ENCODE results near the gene GJB6. TPM values are rescaled to one million over a fixed set of nuclear protein-coding genes. Genes with fewer than 3 reads are reported as not detected.

The GJB6 gene
- total and polyA plus RNA-seq, 2 donors (not counting 1 experiment from before 2014, with no cell fraction given) = not detected

DNA sequence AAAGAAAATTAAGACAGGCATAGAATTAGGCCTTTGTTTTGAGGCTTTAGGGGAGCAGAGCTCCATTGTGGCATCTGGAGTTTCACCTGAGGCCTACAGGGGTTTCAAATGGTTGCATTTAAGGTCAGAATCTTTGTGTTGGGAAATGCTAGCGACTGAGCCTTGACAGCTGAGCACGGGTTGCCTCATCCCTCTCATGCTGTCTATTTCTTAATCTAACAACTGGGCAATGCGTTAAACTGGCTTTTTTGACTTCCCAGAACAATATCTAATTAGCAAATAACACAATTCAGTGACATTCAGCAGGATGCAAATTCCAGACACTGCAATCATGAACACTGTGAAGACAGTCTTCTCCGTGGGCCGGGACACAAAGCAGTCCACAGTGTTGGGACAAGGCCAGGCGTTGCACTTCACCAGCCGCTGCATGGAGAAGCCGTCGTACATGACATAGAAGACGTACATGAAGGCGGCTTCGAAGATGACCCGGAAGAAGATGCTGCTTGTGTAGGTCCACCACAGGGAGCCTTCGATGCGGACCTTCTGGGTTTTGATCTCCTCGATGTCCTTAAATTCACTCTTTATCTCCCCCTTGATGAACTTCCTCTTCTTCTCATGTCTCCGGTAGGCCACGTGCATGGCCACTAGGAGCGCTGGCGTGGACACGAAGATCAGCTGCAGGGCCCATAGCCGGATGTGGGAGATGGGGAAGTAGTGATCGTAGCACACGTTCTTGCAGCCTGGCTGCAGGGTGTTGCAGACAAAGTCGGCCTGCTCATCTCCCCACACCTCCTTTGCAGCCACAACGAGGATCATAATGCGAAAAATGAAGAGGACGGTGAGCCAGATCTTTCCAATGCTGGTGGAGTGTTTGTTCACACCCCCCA lies 43.2 kb downstream of the GJB6 start:
- H2AFZ ChIP-seq (ENCODE audit: insufficient read depth, low read depth, low read length, poor library complexity, severe bottlenecking) = no peak overlapping the region
- no peak overlapping the region for H3K27ac ChIP-seq (ENCODE audit: low read length in 2 of 2)
- Mint-ChIP-seq H3K4me3 (no peak overlapping the region), H3K27ac (no peak overlapping the region), H3K4me1 (peaks cover 13% of the 10 kb centered on the region), H3K9me3 (ENCODE audit: insufficient read depth) (no peaks in the 10 kb centered on the region), H3K27me3 (peaks cover 41% of the 10 kb centered on the region)
- H3K36me3 ChIP-seq (replicated peaks in 1 of 2; ENCODE audit: control extremely low read depth in 1 of 2, control insufficient read depth in 1 of 2, extremely low read depth in 1 of 2, insufficient read depth in 2 of 2, low read length in 1 of 2) = no peaks in the 10 kb centered on the region
- no peaks in the 10 kb centered on the region for H4K20me1 ChIP-seq (ENCODE audit: control insufficient read depth, insufficient read depth, low read length, poor library complexity, severe bottlenecking)
- peaks cover 17 to 22% of the 10 kb centered on the region in 2 donors for H3K4me1 ChIP-seq (ENCODE audit: control insufficient read depth in 2 of 2, insufficient read depth in 2 of 2, low read length in 2 of 2)
- ATAC-seq (ENCODE audit: low read depth) = no peak
- intact Hi-C loops (cut with micrococcal nuclease) = no loop called here
- POLR2A ChIA-PET = no interaction called here
- TF ChIP-seq, protein P1, sequence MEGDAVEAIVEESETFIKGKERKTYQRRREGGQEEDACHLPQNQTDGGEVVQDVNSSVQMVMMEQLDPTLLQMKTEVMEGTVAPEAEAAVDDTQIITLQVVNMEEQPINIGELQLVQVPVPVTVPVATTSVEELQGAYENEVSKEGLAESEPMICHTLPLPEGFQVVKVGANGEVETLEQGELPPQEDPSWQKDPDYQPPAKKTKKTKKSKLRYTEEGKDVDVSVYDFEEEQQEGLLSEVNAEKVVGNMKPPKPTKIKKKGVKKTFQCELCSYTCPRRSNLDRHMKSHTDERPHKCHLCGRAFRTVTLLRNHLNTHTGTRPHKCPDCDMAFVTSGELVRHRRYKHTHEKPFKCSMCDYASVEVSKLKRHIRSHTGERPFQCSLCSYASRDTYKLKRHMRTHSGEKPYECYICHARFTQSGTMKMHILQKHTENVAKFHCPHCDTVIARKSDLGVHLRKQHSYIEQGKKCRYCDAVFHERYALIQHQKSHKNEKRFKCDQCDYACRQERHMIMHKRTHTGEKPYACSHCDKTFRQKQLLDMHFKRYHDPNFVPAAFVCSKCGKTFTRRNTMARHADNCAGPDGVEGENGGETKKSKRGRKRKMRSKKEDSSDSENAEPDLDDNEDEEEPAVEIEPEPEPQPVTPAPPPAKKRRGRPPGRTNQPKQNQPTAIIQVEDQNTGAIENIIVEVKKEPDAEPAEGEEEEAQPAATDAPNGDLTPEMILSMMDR (IDR thresholded peaks at IDR 0.05) = no peak
- TF ChIP-seq EZH2 (IDR thresholded peaks at IDR 0.05; ENCODE audit: borderline replicate concordance, insufficient read depth, low read depth, low read length, poor library complexity, severe bottlenecking) = no peak
- CTCF ChIA-PET = interaction anchor here (4.8 kb wide), 1 partner anchor 8 kb away, joined by 40 read pairs; no protein-coding TSS in a partner anchor
- H3K4me3 ChIP-seq (ENCODE audit: control extremely low read depth in 1 of 5, extremely low read depth in 1 of 5, insufficient read depth in 1 of 5, low read depth in 2 of 5, low read length in 4 of 5) = no peak overlapping the region
- H3K27me3 ChIP-seq (replicated peaks in 1 of 4; ENCODE audit: control extremely low read depth in 1 of 4, control insufficient read depth in 3 of 4, insufficient read depth in 4 of 4, low read length in 3 of 4) = peaks cover 0 to 23% (median 12%) of the 10 kb centered on the region in 4 experiments
- DNase-seq = peak; percentile 32
- H3K9me3 ChIP-seq (ENCODE audit: control extremely low read depth in 1 of 3, control insufficient read depth in 2 of 3, insufficient read depth in 1 of 3, low read length in 2 of 3) = peaks cover 0 to 3% (median 0%) of the 10 kb centered on the region in 3 donors
- no peak overlapping the region for H3K4me2 ChIP-seq (replicated peaks; ENCODE audit: low read depth, low read length, poor library complexity, severe bottlenecking)
- H3K9ac ChIP-seq (ENCODE audit: low read length) = no peak overlapping the region
- 81% methylated on average over 20 of the region's 28 CpGs for WGBS (ENCODE audit: insufficient coverage)
- H3K79me2 ChIP-seq (ENCODE audit: control insufficient read depth, insufficient read depth, low read length) = no peaks in the 10 kb centered on the region

DNA sequence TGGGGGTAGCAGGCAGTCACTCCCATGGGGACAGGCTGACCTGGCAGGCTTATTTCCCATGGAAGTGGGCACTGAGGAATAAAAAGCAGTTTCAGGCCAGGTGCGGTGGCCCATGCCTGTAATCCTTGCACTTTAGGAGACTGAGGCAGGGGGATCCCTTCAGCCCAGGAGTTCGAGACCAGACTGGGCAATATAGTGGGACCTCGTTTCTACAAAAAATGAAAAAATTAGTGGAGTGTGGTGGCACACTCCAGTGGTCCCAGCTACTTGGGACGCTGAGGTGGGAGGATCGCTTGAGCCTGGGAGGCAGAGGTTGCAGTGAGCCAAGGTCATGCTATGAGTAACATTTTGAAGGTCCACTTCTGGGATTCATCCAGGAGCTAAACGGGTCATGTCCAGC lies 45.3 kb downstream of the GJB6 start:
- Histone ChIP-seq H3K9me3 (ENCODE audit: control extremely low read depth in 1 of 3, control insufficient read depth in 2 of 3, insufficient read depth in 1 of 3, low read length in 2 of 3) (peaks cover 0 to 3% (median 0%) of the 10 kb centered on the region in 3 donors), H3K4me1 (ENCODE audit: control insufficient read depth in 2 of 2, insufficient read depth in 2 of 2, low read length in 2 of 2) (peaks cover 3 to 4% of the 10 kb centered on the region in 2 donors), H4K20me1 (ENCODE audit: control insufficient read depth, insufficient read depth, low read length, poor library complexity, severe bottlenecking) (no peaks in the 10 kb centered on the region), H3K79me2 (ENCODE audit: control insufficient read depth, insufficient read depth, low read length) (no peaks in the 10 kb centered on the region), H3K36me3 (replicated peaks in 1 of 2; ENCODE audit: control extremely low read depth in 1 of 2, control insufficient read depth in 1 of 2, extremely low read depth in 1 of 2, insufficient read depth in 2 of 2, low read length in 1 of 2) (no peaks in the 10 kb centered on the region), H3K4me2 (replicated peaks; ENCODE audit: low read depth, low read length, poor library complexity, severe bottlenecking) (no peak overlapping the region), H3K27me3 (replicated peaks in 1 of 4; ENCODE audit: control extremely low read depth in 1 of 4, control insufficient read depth in 3 of 4, insufficient read depth in 4 of 4, low read length in 3 of 4) (peaks cover 0 to 8% (median 3%) of the 10 kb centered on the region in 4 experiments), H3K27ac (ENCODE audit: low read length in 2 of 2) (no peak overlapping the region), H2AFZ (ENCODE audit: insufficient read depth, low read depth, low read length, poor library complexity, severe bottlenecking) (no peak overlapping the region), H3K4me3 (ENCODE audit: control extremely low read depth in 1 of 5, extremely low read depth in 1 of 5, insufficient read depth in 1 of 5, low read depth in 2 of 5, low read length in 4 of 5) (no peak overlapping the region), H3K9ac (ENCODE audit: low read length) (no peak overlapping the region)
- Mint-ChIP-seq H3K27me3 (peaks cover 39% of the 10 kb centered on the region), H3K4me3 (no peak overlapping the region), H3K27ac (no peak overlapping the region), H3K4me1 (peaks cover under 1% of the 10 kb centered on the region), H3K9me3 (ENCODE audit: insufficient read depth) (no peaks in the 10 kb centered on the region)
- DNase-seq (no peak), ATAC-seq (ENCODE audit: low read depth) (no peak)
- TF ChIP-seq, protein P1 (IDR thresholded peaks at IDR 0.05) = no peak
- no peak for TF ChIP-seq EZH2 (IDR thresholded peaks at IDR 0.05; ENCODE audit: borderline replicate concordance, insufficient read depth, low read depth, low read length, poor library complexity, severe bottlenecking)
- intact Hi-C loops (cut with micrococcal nuclease) = no loop called here
- CTCF ChIA-PET = interaction anchor here (4.8 kb wide), 1 partner anchor 10 kb away, joined by 40 read pairs; no protein-coding TSS in a partner anchor
- POLR2A ChIA-PET = no interaction called here
- WGBS (ENCODE audit: insufficient coverage) = 73% methylated on average over 5 of the region's 6 CpGs
